ENCODE measurements around the gene PARK7.
A peak's percentile ranks its signal among the peaks of the same experiment; 100 is the strongest.
"Not testable (repeated sequence)": the region's sequence is repeated elsewhere in the genome, so short reads cannot be mapped to it uniquely, and the experiment has no call there.

Gene PARK7

GRCh38 chr1:7961216-7962013, at the start of gene PARK7:
Gene PARK7 (plus strand): TSS chr1:7961711. CDS start chr1:7962786, 1,075 bp downstream.
- peak; percentile 99 for DNase-seq

GRCh38 chr1:7912145-7912544, 49.4 kb upstream of the PARK7 start:
- no peak for DNase-seq

- DNase-seq = no peak
Observed at GRCh38 chr1:7912743-7913557, 48.6 kb upstream of the PARK7 start.

- DNase-seq = no peak
Observed at GRCh38 chr1:7915826-7916500, 45.5 kb upstream of the PARK7 start.

- DNase-seq = no peak
Observed at GRCh38 chr1:7916501-7916830, 45.0 kb upstream of the PARK7 start.

DNA sequence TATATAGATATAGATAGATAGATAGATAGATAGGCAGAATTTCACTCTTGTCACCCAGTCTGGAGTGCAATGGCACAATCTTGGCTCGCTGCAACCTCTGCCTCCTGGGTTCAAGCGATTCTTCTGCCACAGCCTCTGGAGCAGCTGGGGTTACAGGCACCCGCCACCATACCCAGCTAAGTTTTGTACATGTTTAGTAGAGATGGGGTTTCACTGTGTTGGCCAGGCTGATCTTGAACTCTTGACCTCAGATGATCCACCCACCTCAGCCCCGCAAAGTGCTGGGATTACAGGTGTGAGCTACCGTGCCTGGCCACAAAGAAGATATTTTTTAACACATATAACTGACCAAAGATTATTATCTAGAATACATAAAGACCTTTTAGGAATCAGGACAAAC, 43.5 kb upstream of the PARK7 start:
- DNase-seq = not testable (repeated sequence)

DNA sequence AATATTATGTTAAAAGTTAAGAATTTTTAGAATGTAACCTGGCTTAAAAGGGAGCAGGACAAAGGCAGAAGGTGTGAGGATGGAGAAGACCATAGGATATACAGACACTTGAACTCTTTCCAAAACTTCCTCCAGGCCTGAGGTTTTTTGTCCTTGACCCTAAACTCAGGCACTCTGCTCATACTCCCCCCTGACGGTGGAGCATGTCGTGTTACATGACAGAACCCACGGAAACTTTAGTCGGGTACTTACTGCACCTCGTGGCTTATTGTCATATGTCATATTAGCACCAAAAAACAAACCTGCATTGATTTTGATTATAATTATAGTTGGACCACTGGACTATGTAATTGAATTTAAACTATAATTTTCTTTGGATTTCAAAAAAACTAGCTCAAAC, 41.6 kb upstream of the PARK7 start:
- no peak for DNase-seq

GRCh38 chr1:7921796-7922195, 39.7 kb upstream of the PARK7 start:
- DNase-seq = no peak

GRCh38 chr1:7922301-7922700, 39.2 kb upstream of the PARK7 start:
- no peak for DNase-seq

DNA sequence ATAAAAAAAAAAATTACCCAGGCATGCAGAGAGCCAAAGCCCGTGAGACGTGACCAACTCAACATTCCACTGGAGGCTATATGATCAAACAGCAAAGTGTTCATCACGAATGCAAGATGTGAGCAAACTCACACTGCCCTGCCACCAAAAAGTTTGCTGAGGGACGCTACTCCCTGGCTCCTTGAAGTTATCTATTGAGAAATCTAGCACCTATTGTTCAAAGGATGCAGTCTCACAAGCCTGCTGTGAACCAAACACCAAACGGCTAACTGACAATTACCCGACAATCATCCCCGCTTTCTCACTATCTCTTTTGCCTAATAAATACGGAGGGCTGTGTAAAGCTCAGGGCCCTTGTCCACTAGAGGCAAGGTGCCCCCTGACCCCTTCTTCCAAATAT, 34.5 kb upstream of the PARK7 start:
- DNase-seq = not testable (repeated sequence)

- DNase-seq = no peak
Observed at GRCh38 chr1:7928247-7928646, 33.3 kb upstream of the PARK7 start.

DNA sequence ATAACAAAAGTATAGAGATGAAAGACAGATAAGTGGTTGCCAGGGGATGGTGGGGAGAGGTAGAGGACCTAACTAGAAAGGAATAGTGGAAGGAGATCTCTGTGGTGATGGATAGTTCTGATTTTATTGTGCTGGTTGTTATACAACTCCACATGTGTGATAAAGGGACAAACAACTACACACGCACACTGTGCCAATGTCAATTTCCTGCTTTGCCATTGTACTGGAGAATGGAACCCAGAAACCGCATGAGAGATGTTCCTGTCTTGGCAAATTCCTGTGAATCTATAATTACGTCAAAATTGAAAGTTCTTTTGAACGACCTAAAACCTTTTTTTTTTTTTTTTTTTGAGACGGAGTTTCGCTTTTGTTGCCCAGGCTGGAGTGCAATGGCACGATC, 31.9 kb upstream of the PARK7 start:
- DNase-seq = no peak

- DNase-seq = no peak
Observed at GRCh38 chr1:7930645-7931445, 30.7 kb upstream of the PARK7 start.

- no peak for DNase-seq
Observed at GRCh38 chr1:7931446-7931812, 30.1 kb upstream of the PARK7 start.

DNA sequence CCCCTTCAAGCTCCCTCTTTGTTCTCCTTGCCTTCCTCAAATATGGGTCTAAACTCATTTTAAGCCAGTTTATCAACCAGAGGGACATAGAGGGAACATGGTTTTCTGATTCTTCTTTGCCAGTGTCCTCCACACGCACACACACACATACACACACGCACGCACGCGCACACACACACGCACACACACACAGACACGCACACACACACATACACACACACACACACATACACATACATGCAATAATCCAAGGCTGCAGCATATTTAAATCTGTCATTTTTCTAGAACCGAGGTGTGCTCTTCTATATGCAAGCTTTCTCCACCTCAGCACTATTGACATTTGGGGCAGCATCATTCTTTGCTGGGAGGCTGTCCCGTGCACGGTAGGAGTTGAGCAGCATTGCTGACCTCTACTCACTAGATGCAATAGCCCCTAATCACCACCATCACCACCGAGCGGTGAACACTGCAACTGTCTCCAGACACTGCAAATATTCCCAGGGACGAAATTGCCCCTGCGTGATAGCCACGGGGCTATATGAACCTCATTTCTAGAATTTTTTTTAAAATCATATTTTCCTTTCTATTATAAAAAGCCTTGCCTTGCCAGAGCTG, 28.9 kb upstream of the PARK7 start:
- DNase-seq = no peak

- DNase-seq = no peak
Observed at GRCh38 chr1:7938070-7938469, 23.4 kb upstream of the PARK7 start.

DNA sequence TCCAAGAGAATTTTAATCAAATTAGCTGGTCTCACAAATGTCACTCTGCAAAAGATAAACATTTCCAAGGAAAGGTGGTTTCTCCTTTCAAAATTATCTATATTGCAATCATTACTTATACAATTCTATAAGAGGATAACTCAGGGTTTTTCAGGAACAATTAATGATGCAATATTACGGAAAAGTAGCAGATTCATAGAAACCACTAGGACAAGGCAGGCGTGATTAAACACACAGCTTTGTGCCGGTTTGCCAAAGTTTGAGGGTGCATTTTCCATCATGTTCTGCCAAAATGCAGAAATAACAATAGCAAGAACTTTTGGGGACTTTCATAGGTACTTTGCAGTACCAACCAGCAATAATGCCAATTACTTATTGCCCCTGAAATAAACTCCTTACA, 21.5 kb upstream of the PARK7 start:
- no peak for DNase-seq

- peak; percentile 19 for DNase-seq
Observed at GRCh38 chr1:7940745-7941436, 20.6 kb upstream of the PARK7 start, which contains the start of gene TNFRSF9. Gene TNFRSF9 (minus strand): TSS chr1:7940839. CDS start chr1:7939994, 845 bp downstream.

GRCh38 chr1:7941437-7941793, 20.1 kb upstream of the PARK7 start:
- DNase-seq = no peak

DNA sequence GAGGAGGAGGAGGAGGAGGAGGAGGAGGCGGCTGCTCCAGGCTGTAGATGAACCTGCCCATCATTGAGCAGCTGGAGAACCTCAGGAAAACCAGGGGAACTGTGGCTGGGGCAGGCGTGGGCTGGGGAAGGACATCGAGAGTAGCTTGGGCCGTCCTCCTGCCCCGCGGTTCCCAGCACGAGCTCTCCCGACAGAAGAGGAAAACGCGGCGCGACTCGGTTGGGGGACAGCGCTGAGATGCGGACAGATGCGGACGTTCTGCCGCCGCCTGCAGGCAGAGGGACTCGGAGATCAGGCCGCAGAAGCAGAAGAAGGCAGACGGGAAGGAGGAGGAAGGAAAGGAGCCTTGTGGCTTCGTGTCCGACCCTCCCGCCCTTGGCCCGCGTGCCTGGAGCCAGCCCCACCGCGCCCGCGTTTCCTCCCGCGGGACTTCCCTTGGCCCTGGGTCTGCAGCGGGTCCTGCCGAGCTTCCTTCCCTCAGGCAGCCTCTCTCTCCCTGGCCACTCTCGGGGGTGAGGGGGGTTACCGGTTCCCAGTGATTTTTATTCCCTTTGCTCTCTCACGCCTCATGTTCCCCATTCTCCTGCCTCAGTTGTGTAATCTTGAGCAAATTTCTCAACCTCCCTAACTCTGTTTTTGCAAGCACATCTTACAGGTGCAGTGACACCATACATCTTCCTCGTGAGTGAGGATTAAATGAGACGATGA, 19.1 kb upstream of the PARK7 start:
- DNase-seq = no peak

- no peak for DNase-seq
Observed at GRCh38 chr1:7943251-7943650, 18.3 kb upstream of the PARK7 start.
